HG03575 (cell line): Measurements from ENCODE around the gene KIAA1671.
"Not testable (repeated sequence)": the region's sequence is repeated elsewhere in the genome, so short reads cannot be mapped to it uniquely, and the experiment has no call there.

ENCODE experiments used
- ATAC-seq: cut with Tn5 transposase; IDR thresholded peaks from one replicate; pipeline ENCODE4 v1.9.1; 2021; ENCODE audit not compliant: unreplicated experiment, insufficient number of reproducible peaks, low FRiP score; ENCODE audit errors: extremely low read depth

The KIAA1671 gene

DNA sequence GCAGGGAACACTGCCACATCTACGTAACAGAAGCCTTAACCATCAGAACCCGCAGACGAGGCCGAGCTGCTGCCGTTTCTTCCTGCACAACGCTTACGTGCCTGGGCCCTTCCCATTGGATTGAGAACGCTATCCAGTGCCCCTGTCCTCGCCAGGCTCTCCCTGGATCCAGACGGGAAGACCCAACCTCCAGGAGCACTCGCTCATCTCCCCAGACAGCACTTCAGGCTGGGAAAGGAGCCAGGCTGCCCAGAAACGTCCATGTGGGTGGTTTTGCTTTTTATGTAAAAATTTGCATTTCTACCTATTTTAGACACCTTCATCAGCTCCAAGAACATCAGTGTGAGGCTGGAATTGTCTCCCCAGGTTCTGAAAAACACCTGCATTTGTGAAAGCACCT is 239.9 kb downstream of the KIAA1671 start:
- no peak for ATAC-seq

- ATAC-seq = no peak
Measured at GRCh38 chr22:25193130-25193529, 240.6 kb downstream of the KIAA1671 start.

DNA sequence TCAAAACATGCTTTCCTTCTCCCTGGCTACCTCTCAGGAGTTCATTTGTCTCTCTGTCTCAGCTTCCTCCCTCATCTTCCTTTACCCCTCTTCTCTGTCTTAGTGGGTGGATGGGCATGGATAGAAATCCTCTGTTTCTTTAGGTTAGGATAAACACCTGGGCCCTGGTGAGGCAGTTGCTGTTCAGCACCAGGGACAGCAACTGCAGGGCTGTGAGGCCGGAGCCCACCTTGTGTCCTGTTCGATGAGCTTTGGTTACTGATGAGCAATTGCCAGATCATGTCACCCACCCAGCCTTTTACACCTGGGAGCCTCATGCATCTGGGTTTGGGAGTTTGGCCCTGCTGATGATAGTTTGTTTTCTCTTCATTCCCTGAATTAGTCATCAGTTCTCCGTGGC is 241.0 kb downstream of the KIAA1671 start:
- ATAC-seq = no peak

DNA sequence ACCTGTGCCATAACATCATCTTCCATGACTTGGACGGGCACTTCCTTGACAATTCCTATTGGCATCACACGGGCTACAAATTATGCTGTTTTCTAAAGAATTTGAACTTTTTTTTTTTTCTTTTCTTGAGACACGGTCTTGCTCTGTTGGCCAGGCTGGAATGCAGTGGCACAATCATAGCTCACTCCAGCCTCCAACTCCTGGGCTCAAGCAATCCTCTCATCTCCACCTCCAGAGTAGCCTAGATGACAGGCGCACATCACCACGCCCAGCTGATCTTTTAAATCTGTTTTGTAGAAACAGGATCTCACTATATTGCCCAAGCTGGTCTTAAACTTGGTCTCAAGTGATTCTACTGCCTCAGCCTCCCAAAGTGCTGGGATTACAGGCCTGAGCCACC is 243.8 kb downstream of the KIAA1671 start:
- ATAC-seq = no peak

GRCh38 chr22:25197340-25197739 is 244.8 kb downstream of the KIAA1671 start:
- no peak for ATAC-seq

GRCh38 chr22:25199731-25200520 is 247.4 kb downstream of the KIAA1671 start, which contains the start of gene CRYBB3:
Gene CRYBB3, plus strand, starts transcription at chr22:25199858. Its CDS starts 1,539 bp downstream, at chr22:25201397.
- no peak for ATAC-seq

- ATAC-seq = no peak
Measured at GRCh38 chr22:25200967-25201366, 248.5 kb downstream of the KIAA1671 start.

GRCh38 chr22:25201557-25202273 is 249.2 kb downstream of the KIAA1671 start:
- no peak for ATAC-seq

- ATAC-seq = no peak
Measured at GRCh38 chr22:25202290-25202921, 249.9 kb downstream of the KIAA1671 start.

GRCh38 chr22:25203082-25203481 is 250.6 kb downstream of the KIAA1671 start:
- ATAC-seq = no peak

DNA sequence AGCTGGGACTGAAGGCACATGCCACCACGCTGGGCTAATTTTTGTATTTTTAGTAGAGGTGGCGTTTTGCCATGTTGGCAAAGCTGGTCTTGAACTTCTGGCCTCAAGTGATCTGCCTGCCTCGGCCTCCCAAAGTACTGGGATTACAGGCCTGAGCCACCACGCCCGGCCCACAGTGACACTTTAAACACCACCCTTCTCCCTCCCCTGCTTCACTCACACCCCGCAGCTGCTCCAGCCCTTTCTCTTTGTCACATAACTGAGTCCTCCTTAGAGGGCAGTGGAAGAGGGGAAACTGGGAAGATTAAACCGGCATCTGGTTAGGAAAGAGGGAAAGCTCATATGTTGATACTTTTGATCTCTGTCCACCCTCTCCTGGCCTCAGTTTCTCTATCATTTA is 252.0 kb downstream of the KIAA1671 start:
- not testable (repeated sequence) for ATAC-seq

- no peak for ATAC-seq
Measured at GRCh38 chr22:25205847-25206246, 253.3 kb downstream of the KIAA1671 start.

GRCh38 chr22:25206998-25207397 is 254.5 kb downstream of the KIAA1671 start:
- no peak for ATAC-seq

GRCh38 chr22:25207553-25208157 is 255.1 kb downstream of the KIAA1671 start:
- no peak for ATAC-seq

- ATAC-seq = no peak
Measured at GRCh38 chr22:25208328-25208727, 255.8 kb downstream of the KIAA1671 start.

DNA sequence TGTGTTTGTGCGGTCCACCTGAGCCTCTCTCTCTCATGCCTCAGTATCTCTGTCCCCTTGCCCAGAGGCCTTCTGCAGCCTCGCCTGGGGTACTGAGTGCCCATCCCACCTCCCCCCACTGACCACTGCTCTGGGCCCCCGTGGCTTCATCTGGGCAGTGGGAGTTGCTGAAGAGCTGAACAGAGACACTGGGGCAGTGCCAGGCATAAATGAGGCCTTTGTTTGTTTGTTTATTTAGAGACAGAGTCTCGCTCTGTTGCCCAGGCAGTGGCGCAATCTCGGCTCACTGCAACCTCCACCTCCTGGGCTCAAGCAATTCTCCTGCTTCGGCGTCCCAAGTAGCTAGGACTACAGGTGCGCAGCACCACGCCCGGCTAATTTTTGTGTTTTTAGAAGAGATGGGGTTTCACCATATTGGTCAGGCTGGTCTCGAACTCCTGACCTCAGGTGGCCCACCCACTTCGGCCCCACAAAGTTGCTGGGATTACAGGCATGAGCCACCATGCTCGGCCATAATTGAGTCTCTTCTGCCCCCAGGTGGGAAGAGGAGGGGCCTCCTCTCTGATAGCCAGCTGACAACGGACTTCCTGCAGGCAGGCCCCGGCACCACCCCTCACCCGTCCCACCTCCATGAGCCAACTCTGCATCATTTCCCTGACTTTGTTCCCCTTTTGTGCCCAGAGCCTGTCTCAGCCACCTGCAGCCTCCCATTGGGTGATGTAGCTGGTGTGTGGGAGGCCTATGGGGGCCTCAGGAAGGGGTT is 256.4 kb downstream of the KIAA1671 start:
- ATAC-seq = no peak

- ATAC-seq = no peak
Measured at GRCh38 chr22:25210793-25211192, 258.3 kb downstream of the KIAA1671 start.

DNA sequence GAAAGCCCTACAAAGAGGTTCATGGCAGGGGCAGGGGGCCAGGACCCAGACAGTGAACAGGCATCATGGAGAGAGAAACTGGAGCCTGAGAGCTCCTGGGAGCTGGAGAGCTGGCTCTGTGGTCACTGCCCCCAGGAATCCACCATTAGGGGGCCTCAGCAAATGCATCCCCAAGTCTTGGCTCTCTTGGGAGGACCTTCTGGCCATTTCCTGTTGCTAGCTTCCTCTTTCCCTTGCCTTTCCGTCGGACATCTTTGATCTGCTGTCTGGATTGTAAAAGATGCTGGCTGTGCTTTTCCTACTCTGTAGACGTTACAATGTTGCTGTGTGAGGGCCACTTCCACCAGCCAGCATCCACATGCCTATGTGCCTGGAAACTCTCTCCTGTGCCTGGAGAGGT is 259.8 kb downstream of the KIAA1671 start:
- no peak for ATAC-seq

DNA sequence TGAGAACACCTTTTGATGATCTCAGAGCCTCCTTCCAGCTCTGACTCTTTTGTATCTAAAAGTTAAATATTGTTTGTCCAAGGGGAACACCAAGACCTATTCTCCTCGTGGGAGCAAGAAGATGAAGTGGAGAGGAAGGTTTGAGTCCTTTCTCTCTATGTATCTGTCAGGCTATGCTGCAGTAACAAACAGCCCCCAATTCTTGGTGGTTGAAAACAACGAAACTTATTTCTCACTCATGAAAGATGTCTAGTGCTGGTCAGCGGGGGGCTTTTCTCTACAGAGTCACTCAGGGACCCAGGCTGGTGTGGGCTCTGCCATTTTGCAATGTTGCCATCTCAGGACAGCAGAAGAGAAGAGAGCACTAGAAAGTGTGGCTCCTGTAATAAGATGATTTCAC is 260.7 kb downstream of the KIAA1671 start:
- no peak for ATAC-seq
